Ovary (tissue), 3 donors: ENCODE measurements around the gene VIPR2.

ENCODE experiments used
- CTCF ChIP-seq, 3 donors: fragments of 450-650 bp in 2 of 3; fragments of 200-600 bp in 1 of 3; IDR thresholded peaks; one replicate each; pipeline versions ENCODE4 v1.5.1 to v1.8.0; 2016 to 2022; ENCODE audit warnings: antibody characterized with exemption in 3 of 3, mild to moderate bottlenecking in 1 of 3
- EP300 ChIP-seq: sonication (generic); formaldehyde crosslinking; IDR thresholded peaks from one replicate; pipeline ENCODE4 v1.6.1; 2017; ENCODE audit warnings: antibody characterized with exemption
- POLR2A ChIP-seq: fragments of 450-650 bp; IDR thresholded peaks from one replicate; pipeline ENCODE4 v1.6.1; 2017; ENCODE audit warnings: antibody characterized with exemption, mild to moderate bottlenecking, moderate library complexity
- donor health status: DM: no; HTN: no; CAD: no.

DNA sequence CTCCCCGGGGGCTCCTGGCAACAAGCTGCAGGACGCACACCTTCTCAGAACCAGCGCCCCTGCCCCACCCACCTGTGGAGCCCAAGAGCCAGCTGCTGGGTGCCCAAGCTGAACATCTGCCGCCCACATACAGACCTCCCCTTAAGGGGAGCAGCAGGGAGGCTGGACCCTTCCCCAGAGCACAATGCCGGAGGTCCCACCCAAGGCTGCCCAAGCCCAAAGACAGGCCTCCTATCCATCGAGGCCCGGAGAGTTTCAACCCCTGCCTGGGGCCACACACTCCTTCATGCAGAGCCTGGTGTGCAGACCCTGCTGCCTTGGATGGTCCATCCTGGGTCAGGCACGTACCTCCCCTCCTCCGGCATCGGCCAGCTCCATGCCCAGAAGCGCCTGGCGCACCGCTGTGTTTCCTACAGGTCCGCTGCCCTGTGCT, 48.7 kb downstream of the VIPR2 start:
- no peak for TF ChIP-seq CTCF (IDR thresholded peaks at IDR 0.05)
- TF ChIP-seq EP300, result no peak
- no peak for TF ChIP-seq POLR2A
